CD4-positive, CD25-positive, alpha-beta regulatory T cell (primary cell): Measurements from ENCODE around the gene SH3GLB1. TPM values are rescaled to one million over a fixed set of nuclear protein-coding genes. Genes with fewer than 3 reads are reported as not detected.

ENCODE experiments used
- ATAC-seq, 2 donors: fragments of 150-1000 bp; cut with Tn5 transposase; one replicate each; pipeline ENCODE4 v1.10.0; 2021; ENCODE audit warnings: low read depth in 2 of 2, moderate number of reproducible peaks in 2 of 2, moderate library complexity in 1 of 2
- DNase-seq, 3 donors: peaks; one replicate each; pipeline versions ENCODE4 v3.0.0 to v3.0.0-alpha.2; 2012 to 2022; ENCODE audit warnings: mixed read lengths in 1 of 3
- H3K27ac ChIP-seq: one replicate; pipeline ENCODE4 v1.7.0; 2013; ENCODE audit warnings: mild to moderate bottlenecking, low read length; ENCODE audit not compliant: insufficient read depth, poor library complexity, severe bottlenecking
- H3K27me3 ChIP-seq: one replicate; pipeline ENCODE4 v1.7.0; 2013; ENCODE audit warnings: low read length; ENCODE audit not compliant: control insufficient read depth, insufficient read depth
- H3K36me3 ChIP-seq: one replicate; pipeline ENCODE4 v1.7.0; 2013; ENCODE audit warnings: mild to moderate bottlenecking, low read length, moderate library complexity; ENCODE audit not compliant: control insufficient read depth, insufficient read depth
- H3K4me1 ChIP-seq: 2 replicates; pipeline ENCODE4 v1.7.0; 2013; ENCODE audit warnings: mild to moderate bottlenecking, low read length; ENCODE audit not compliant: insufficient read depth, control insufficient read depth, poor library complexity, severe bottlenecking
- H3K4me3 ChIP-seq: one replicate; pipeline ENCODE4 v1.7.0; 2013; ENCODE audit warnings: low read depth, mild to moderate bottlenecking, low read length, moderate library complexity
- H3K9me3 ChIP-seq, 2 experiments: 1 replicate in 1 of 2; 2 replicates in 1 of 2; pipeline ENCODE4 v1.7.0; 2013; ENCODE audit warnings: low read length in 2 of 2, mild to moderate bottlenecking in 1 of 2, moderate library complexity in 1 of 2; ENCODE audit not compliant: control insufficient read depth in 2 of 2
- H3K27ac Mint-ChIP-seq, 3 donors: one replicate each; pipeline ENCODE4 v1.8.0; 2020 to 2022; ENCODE audit warnings: mild to moderate bottlenecking in 3 of 3, mixed read lengths in 3 of 3, moderate library complexity in 2 of 3
- H3K27me3 Mint-ChIP-seq: one replicate; pipeline ENCODE4 v1.8.0; 2022; ENCODE audit warnings: mild to moderate bottlenecking, mixed read lengths
- H3K36me3 Mint-ChIP-seq: one replicate; pipeline ENCODE4 v1.8.0; 2020; ENCODE audit warnings: mixed read lengths
- H3K4me1 Mint-ChIP-seq, 4 donors: one replicate each; pipeline ENCODE4 v1.8.0; 2020 to 2022; ENCODE audit warnings: mixed read lengths in 4 of 4, mild to moderate bottlenecking in 1 of 4
- H3K4me3 Mint-ChIP-seq, 4 donors: one replicate each; pipeline ENCODE4 v1.8.0; 2020 to 2022; ENCODE audit warnings: mild to moderate bottlenecking in 4 of 4, mixed read lengths in 4 of 4, moderate library complexity in 3 of 4
- H3K9me3 Mint-ChIP-seq, 7 donors: one replicate each; pipeline ENCODE4 v1.8.0; 2020 to 2022; ENCODE audit warnings: mixed read lengths in 7 of 7, mild to moderate bottlenecking in 3 of 7, moderate library complexity in 2 of 7
- polyA plus RNA-seq, 4 donors: library from polyadenylated mRNA; unstranded; fragments of 300-500 nt; fragmentation: Illumina TruSeq; gene quantifications; one replicate each; pipeline ENCODE4 v1.2.3, GENCODE V29; 2021
- total RNA-seq: library from RNA; stranded (reverse); gene quantifications from one replicate; pipeline ENCODE4 v1.2.3, GENCODE V29; 2022

SH3GLB1 gene
- total and polyA plus RNA-seq, 5 donors from 2014 or later: 45.2 to 76.9 (median 61.8) TPM

GRCh38 chr1:86795316-86795715 lies 90.9 kb downstream of the SH3GLB1 start:
- H3K4me1 ChIP-seq: no peaks in the 10 kb centered on the region
- H3K4me1 Mint-ChIP-seq: peaks cover 0 to 3% (median 0%) of the 10 kb centered on the region in 4 donors
- H3K36me3 ChIP-seq: no peaks in the 10 kb centered on the region
- no peak overlapping the region for H3K4me3 Mint-ChIP-seq
- no peaks in the 10 kb centered on the region for H3K9me3 Mint-ChIP-seq
- H3K36me3 Mint-ChIP-seq: no peaks in the 10 kb centered on the region
- no peak overlapping the region for H3K27ac Mint-ChIP-seq
- H3K4me3 ChIP-seq: no peak overlapping the region
- no peak for DNase-seq
- H3K27me3 ChIP-seq: no peaks in the 10 kb centered on the region
- no peaks in the 10 kb centered on the region for H3K9me3 ChIP-seq
- ATAC-seq: no peak
- H3K27me3 Mint-ChIP-seq: peaks cover 12% of the 10 kb centered on the region
- no peak overlapping the region for H3K27ac ChIP-seq

Other genes with a start within 250 kb of the SH3GLB1 start
- gene CLCA1, start 235.6 kb upstream of the SH3GLB1 start, total RNA-seq: not detected
- not detected for gene CLCA1, start 235.6 kb upstream of the SH3GLB1 start, polyA plus RNA-seq
- gene CLCA4, start 157.5 kb upstream of the SH3GLB1 start, total RNA-seq: not detected
- not detected for gene CLCA4, start 157.5 kb upstream of the SH3GLB1 start, polyA plus RNA-seq
- gene SELENOF, start 209.6 kb downstream of the SH3GLB1 start, total RNA-seq: 128 TPM
- 100 to 1,000 TPM; 274 to 322 (median 304) TPM for gene SELENOF, start 209.6 kb downstream of the SH3GLB1 start, polyA plus RNA-seq
- 12.3 TPM for gene HS2ST1, start 210.1 kb downstream of the SH3GLB1 start, total RNA-seq
- gene HS2ST1, start 210.1 kb downstream of the SH3GLB1 start, polyA plus RNA-seq: 1 to 10 TPM; 7.7 to 9.4 (median 7.9) TPM